Chondrocyte (in vitro differentiated cells): ENCODE results near the gene KRTAP20-2. TPM values are rescaled to one million over a fixed set of nuclear protein-coding genes. Genes with fewer than 3 reads are reported as not detected.

Experiments used
- DNase-seq: peaks from one replicate; pipeline ENCODE4 v3.0.0; 2021; ENCODE audit warnings: mixed read lengths, low spot score
- H3K27ac Mint-ChIP-seq: one replicate; pipeline ENCODE4 v1.8.0; 2021; ENCODE audit warnings: mild to moderate bottlenecking, moderate library complexity, mixed read lengths; ENCODE audit not compliant: unreplicated experiment
- H3K27me3 Mint-ChIP-seq: 2 replicates; pipeline ENCODE4 v1.8.0; 2021; ENCODE audit warnings: low read depth, mixed read lengths
- H3K36me3 Mint-ChIP-seq: 2 replicates; pipeline ENCODE4 v1.8.0; 2021; ENCODE audit warnings: low read depth, mixed read lengths
- H3K4me1 Mint-ChIP-seq: 2 replicates; pipeline ENCODE4 v1.8.0; 2021; ENCODE audit warnings: low read depth, mild to moderate bottlenecking, mixed read lengths
- H3K4me3 Mint-ChIP-seq: one replicate; pipeline ENCODE4 v1.8.0; 2021; ENCODE audit warnings: mild to moderate bottlenecking, moderate library complexity, mixed read lengths; ENCODE audit not compliant: unreplicated experiment
- H3K9me3 Mint-ChIP-seq: 2 replicates; pipeline ENCODE4 v1.8.0; 2021; ENCODE audit warnings: low read depth, mixed read lengths
- CTCF ChIP-seq: fragments of 200-600 bp; sonication (generic); IDR thresholded peaks from 2 replicates; pipeline ENCODE4 v1.5.0; 2021; ENCODE audit warnings: antibody characterized with exemption, mild to moderate bottlenecking, moderate library complexity
- total RNA-seq: library from RNA; stranded (reverse); gene quantifications from 3 replicates; pipeline ENCODE4 v1.2.1, GENCODE V29; 2021

The KRTAP20-2 gene
- total RNA-seq, 1 donor from 2014 or later = not detected

DNA sequence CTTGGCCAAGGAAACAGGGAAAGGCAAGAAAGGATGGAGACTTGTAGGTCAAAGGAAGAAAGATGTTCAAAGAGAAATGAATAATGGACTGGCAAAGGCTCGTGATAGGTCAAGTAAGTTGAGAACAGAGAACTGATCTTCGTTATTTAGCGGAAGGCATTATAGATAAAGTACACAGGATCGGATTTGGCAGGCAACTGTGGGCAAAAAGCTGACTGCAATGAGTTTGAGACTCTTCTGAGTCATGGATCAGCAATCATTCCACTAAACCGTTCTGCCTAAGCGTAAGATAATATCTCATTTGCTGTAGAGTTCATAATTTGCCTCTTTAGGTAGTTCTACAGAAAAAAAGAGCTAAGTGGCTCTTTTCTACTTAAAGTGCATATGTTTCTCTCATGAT is 49.5 kb downstream of the KRTAP20-2 start:
- H3K9me3 Mint-ChIP-seq = peaks cover 17% of the 10 kb centered on the region
- no peak for TF ChIP-seq CTCF
- H3K27ac Mint-ChIP-seq = no peak overlapping the region
- H3K27me3 Mint-ChIP-seq = no peaks in the 10 kb centered on the region
- no peak overlapping the region for H3K4me3 Mint-ChIP-seq
- H3K4me1 Mint-ChIP-seq = no peaks in the 10 kb centered on the region
- no peak for DNase-seq
- H3K36me3 Mint-ChIP-seq = no peaks in the 10 kb centered on the region

Other genes with a start within 250 kb of the KRTAP20-2 start
- gene KRTAP13-1, start 239.2 kb upstream of the KRTAP20-2 start, total RNA-seq = not detected in 3 replicates
- gene KRTAP13-3, start 209.3 kb upstream of the KRTAP20-2 start, total RNA-seq = not detected in 3 replicates
- not detected in 3 replicates for gene KRTAP13-4, start 205.0 kb upstream of the KRTAP20-2 start, total RNA-seq
- gene KRTAP15-1, start 194.9 kb upstream of the KRTAP20-2 start, total RNA-seq = not detected in 3 replicates
- not detected in 3 replicates for gene KRTAP19-1, start 154.8 kb upstream of the KRTAP20-2 start, total RNA-seq
- gene KRTAP19-2, start 147.8 kb upstream of the KRTAP20-2 start, total RNA-seq = not detected in 3 replicates
- not detected in 3 replicates for gene KRTAP19-3, start 143.2 kb upstream of the KRTAP20-2 start, total RNA-seq
- not detected in 3 replicates for gene KRTAP19-4, start 138.0 kb upstream of the KRTAP20-2 start, total RNA-seq
- gene KRTAP19-5, start 133.1 kb upstream of the KRTAP20-2 start, total RNA-seq = not detected in 3 replicates
- not detected in 3 replicates for gene KRTAP19-6, start 93.3 kb upstream of the KRTAP20-2 start, total RNA-seq
- gene KRTAP19-7, start 73.9 kb upstream of the KRTAP20-2 start, total RNA-seq = not detected in 3 replicates
- gene KRTAP22-2, start 44.8 kb upstream of the KRTAP20-2 start, total RNA-seq = not detected in 3 replicates
- not detected in 3 replicates for gene KRTAP6-3, start 42.8 kb upstream of the KRTAP20-2 start, total RNA-seq
- not detected in 3 replicates for gene KRTAP6-2, start 36.3 kb upstream of the KRTAP20-2 start, total RNA-seq
- gene KRTAP22-1, start 34.1 kb upstream of the KRTAP20-2 start, total RNA-seq = not detected in 3 replicates
- gene KRTAP6-1, start 21.3 kb upstream of the KRTAP20-2 start, total RNA-seq = not detected in 3 replicates
- gene KRTAP20-1, start 18.8 kb upstream of the KRTAP20-2 start, total RNA-seq = not detected in 3 replicates
- gene KRTAP20-4, start 14.6 kb upstream of the KRTAP20-2 start, total RNA-seq = not detected in 3 replicates
- not detected in 3 replicates for gene KRTAP20-3, start 7.7 kb downstream of the KRTAP20-2 start, total RNA-seq
- gene KRTAP21-3, start 83.6 kb downstream of the KRTAP20-2 start, total RNA-seq = not detected in 3 replicates
- not detected in 3 replicates for gene KRTAP21-2, start 112.1 kb downstream of the KRTAP20-2 start, total RNA-seq
- gene KRTAP21-1, start 120.2 kb downstream of the KRTAP20-2 start, total RNA-seq = not detected in 3 replicates
- gene KRTAP8-1, start 178.1 kb downstream of the KRTAP20-2 start, total RNA-seq = not detected in 3 replicates
- not detected in 3 replicates for gene KRTAP7-1, start 194.6 kb downstream of the KRTAP20-2 start, total RNA-seq
- not detected in 3 replicates for gene KRTAP11-1, start 246.4 kb downstream of the KRTAP20-2 start, total RNA-seq